GM21360 (cell line): ENCODE measurements around the gene FAM47E.

Source experiments
- ATAC-seq: cut with Tn5 transposase; IDR thresholded peaks from one replicate; pipeline ENCODE4 v1.9.1; 2021; ENCODE audit warnings: mild to moderate bottlenecking, moderate library complexity; ENCODE audit not compliant: unreplicated experiment

FAM47E gene

GRCh38 chr4:76326515-76326914 lies 75.0 kb downstream of the FAM47E start:
- no peak for ATAC-seq
